GM12801 (cell line): ENCODE data around the gene CEP128.

Source experiments
- TF ChIP-seq, protein P1 (sequence below): IDR thresholded peaks from one replicate; pipeline ENCODE4 v1.5.1; 2011; ENCODE audit warnings: control low read depth; ENCODE audit not compliant: insufficient read length; ENCODE audit errors: extremely low read depth

CEP128 gene

DNA sequence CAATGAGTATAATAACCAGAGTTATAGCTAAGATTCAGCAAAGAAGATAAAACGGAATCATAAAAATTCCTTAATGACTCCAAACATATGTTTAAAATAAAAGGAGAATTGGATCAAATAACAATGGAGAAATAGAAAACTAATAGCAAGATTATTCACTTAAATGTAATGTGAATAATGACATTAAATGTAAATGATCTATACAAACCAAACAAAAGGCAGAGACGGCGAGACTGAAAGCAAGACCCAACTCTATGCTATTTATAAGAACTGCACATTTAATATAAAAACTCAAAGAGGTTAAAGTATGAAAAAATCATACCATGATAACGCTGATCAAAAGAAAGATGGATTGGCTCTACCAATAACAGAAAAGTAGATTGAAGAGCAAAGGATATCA lies 10.0 kb upstream of the CEP128 start:
- TF ChIP-seq, protein P1, sequence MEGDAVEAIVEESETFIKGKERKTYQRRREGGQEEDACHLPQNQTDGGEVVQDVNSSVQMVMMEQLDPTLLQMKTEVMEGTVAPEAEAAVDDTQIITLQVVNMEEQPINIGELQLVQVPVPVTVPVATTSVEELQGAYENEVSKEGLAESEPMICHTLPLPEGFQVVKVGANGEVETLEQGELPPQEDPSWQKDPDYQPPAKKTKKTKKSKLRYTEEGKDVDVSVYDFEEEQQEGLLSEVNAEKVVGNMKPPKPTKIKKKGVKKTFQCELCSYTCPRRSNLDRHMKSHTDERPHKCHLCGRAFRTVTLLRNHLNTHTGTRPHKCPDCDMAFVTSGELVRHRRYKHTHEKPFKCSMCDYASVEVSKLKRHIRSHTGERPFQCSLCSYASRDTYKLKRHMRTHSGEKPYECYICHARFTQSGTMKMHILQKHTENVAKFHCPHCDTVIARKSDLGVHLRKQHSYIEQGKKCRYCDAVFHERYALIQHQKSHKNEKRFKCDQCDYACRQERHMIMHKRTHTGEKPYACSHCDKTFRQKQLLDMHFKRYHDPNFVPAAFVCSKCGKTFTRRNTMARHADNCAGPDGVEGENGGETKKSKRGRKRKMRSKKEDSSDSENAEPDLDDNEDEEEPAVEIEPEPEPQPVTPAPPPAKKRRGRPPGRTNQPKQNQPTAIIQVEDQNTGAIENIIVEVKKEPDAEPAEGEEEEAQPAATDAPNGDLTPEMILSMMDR = no peak

- TF ChIP-seq, protein P1 = no peak
Observed at GRCh38 chr14:80948291-80948690, 6.8 kb upstream of the CEP128 start.

DNA sequence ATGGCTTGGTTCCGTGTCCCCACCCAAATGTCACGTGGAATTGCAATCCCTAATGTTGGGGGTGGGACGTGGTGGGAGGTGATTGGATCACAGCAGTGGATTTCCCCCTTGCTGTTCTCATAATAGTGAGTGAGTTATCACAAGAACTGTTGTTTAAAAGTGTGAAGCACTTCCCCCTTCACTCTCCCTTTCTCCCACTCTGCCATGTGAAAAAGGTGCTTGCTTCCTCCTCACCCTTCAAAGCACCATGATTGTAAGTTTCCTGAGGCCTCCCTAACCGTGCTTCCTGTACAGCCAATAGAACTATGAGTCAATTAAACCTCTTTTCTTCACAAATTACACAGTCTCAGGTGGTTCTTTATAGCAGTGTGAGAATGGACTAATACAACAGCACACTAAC lies 5.3 kb upstream of the CEP128 start:
- TF ChIP-seq, protein P1 = no peak

DNA sequence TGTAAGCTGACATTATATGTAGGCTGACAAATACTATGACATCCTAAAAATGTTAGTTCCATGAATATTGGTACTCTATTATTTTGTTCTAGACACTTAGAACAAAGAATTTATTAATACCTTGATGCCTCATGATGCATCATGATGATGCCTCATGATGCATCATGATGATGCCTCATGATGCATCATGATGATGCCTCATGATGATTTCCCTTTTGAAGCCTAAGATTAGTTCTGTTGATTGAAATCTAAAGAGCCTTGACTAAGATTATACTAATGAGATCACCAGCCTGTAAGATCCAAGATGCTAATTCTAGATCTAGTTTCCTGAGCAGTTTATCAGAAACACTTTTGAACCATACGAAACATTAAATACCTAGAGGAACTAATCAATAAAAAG lies 4.6 kb upstream of the CEP128 start:
- TF ChIP-seq, protein P1 = no peak

DNA sequence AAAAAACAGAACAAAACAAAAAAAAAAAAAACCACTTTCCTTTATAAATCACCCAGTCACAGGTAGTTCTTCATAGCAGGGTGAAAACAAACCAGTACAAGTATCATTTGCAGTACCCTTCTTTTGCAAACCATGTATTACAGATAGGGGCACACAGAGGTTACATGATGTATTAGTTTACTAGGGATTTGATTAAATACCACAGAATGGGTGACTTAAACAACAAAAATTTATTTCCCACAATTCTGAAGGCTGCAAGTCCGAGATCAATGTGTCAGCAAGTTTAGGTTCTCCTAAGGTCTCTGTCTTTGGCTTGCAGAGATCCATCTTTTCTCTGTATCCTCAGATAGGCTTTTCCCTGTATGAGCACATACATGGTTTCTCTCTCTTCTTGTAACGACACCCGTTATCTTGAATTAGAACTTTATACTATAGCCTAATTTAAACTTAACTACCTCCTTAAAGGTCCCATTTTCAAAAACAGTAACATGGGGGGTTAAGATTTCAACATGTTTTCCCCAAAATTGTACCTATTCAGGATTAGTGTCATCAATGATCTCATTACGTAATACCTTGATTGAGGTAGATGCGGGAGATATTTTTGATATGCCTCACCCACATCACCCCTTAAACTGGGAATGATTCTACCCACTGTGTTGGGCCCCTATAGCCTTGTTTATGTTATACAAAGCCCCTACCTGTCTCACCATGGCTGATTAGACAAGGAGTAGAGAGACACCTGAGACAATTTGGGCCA lies 3.5 kb upstream of the CEP128 start:
- TF ChIP-seq, protein P1 = no peak

DNA sequence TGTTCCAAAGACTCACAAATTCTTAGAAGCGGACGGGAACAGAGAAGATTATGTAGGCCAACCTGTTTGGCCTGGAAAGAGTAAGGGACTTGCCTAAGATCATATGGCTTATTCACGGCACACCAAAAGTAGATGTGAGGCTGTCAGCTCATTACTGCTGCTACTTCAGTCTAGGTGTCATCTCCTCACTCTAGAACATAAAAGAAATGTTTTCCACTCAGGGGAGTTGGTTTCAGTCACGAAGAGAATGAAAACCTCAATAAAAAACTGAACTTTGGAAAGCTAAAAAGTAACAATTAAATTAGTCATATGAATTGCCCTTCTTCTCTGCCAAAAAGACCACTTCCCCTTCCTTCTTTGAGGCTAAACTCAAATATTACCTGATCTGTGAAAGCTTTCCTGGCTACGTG lies 658 bp upstream of the CEP128 start:
- TF ChIP-seq, protein P1 = no peak

DNA sequence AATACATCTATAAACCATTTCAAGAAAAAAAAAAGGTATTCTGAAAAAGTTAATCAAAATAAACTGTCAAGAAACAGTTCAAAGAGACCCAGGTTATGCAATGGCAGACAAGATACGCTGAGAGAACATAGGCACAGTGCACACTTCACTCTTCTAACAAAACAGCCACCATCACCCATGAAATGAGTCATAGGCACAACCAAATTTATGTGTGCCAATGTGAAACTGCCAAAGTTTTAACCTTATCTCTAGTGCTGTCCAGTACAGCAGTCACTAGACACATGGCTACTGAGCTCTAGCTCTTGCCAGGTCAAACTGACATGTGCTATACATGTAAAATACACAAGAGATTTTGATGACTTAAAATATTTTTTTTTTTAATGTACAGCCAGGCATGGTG lies 1.4 kb downstream of the CEP128 start:
- TF ChIP-seq, protein P1 = no peak
